ENCODE measurements around the gene NLN.

- TF ChIP-seq, protein P1, sequence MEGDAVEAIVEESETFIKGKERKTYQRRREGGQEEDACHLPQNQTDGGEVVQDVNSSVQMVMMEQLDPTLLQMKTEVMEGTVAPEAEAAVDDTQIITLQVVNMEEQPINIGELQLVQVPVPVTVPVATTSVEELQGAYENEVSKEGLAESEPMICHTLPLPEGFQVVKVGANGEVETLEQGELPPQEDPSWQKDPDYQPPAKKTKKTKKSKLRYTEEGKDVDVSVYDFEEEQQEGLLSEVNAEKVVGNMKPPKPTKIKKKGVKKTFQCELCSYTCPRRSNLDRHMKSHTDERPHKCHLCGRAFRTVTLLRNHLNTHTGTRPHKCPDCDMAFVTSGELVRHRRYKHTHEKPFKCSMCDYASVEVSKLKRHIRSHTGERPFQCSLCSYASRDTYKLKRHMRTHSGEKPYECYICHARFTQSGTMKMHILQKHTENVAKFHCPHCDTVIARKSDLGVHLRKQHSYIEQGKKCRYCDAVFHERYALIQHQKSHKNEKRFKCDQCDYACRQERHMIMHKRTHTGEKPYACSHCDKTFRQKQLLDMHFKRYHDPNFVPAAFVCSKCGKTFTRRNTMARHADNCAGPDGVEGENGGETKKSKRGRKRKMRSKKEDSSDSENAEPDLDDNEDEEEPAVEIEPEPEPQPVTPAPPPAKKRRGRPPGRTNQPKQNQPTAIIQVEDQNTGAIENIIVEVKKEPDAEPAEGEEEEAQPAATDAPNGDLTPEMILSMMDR (conservative IDR thresholded peaks at IDR 0.05) = no peak
- TF ChIP-seq ZFX (IDR thresholded peaks at IDR 0.05) = no peak
These were observed 27.3 kb downstream of the NLN start for GRCh38 chr5:65749221-65749844.
